H1 (cell line): ENCODE measurements around the gene SBK1. TPM values are rescaled to one million over a fixed set of nuclear protein-coding genes. Genes with fewer than 3 reads are reported as not detected.

Experiments used
- ASH2L ChIP-seq: fragments of 200-600, 300-600 bp; sonication (generic); IDR thresholded peaks from one replicate; pipeline ENCODE4 v1.7.1; 2017; ENCODE audit warnings: low read length
- ATF2 ChIP-seq: IDR thresholded peaks from 2 replicates; pipeline ENCODE4 v1.6.1; 2012; ENCODE audit warnings: low read length, inconsistent platforms
- BACH1 ChIP-seq: IDR thresholded peaks from 2 replicates; pipeline ENCODE4 v1.6.1; 2012; ENCODE audit warnings: low read length, improper control_type of control experiment
- CBX5 ChIP-seq: fragments of 300-800, 300-1000 bp; sonication (generic); IDR thresholded peaks from 2 replicates; pipeline ENCODE4 v1.7.1; 2016; ENCODE audit warnings: antibody characterized with exemption, low read length, low read depth
- CBX8 ChIP-seq: fragments of 300-800, 300-1000 bp; sonication (generic); IDR thresholded peaks from 2 replicates; pipeline ENCODE4 v1.7.1; 2016; ENCODE audit warnings: low read depth, low read length, borderline replicate concordance
- CHD1 ChIP-seq: IDR thresholded peaks from 2 replicates; pipeline ENCODE4 v1.6.1; 2012; ENCODE audit warnings: low read depth, low read length, improper control_type of control experiment
- CREB1 ChIP-seq: IDR thresholded peaks from 2 replicates; pipeline ENCODE4 v1.6.1; 2012; ENCODE audit warnings: inconsistent platforms
- GTF2F1 ChIP-seq: IDR thresholded peaks from 2 replicates; pipeline ENCODE4 v1.6.1; 2012; ENCODE audit warnings: low read depth, low read length, improper control_type of control experiment, borderline replicate concordance
- KDM4A ChIP-seq: IDR thresholded peaks from one replicate; pipeline ENCODE4 v1.7.1; 2012; ENCODE audit warnings: low read depth, mild to moderate bottlenecking, moderate library complexity, low read length, inconsistent platforms; ENCODE audit not compliant: severe bottlenecking
- POU5F1 ChIP-seq: IDR thresholded peaks from 2 replicates; pipeline ENCODE4 v1.6.1; 2011; ENCODE audit warnings: low read depth, mild to moderate bottlenecking, low read length, moderate library complexity
- SAP30 ChIP-seq: fragments of 300-600 bp; sonication (generic); IDR thresholded peaks from 2 replicates; pipeline ENCODE4 v1.7.1; 2012; ENCODE audit warnings: low read length, moderate library complexity, mild to moderate bottlenecking, inconsistent platforms; ENCODE audit not compliant: insufficient read depth, insufficient replicate concordance
- SIX5 ChIP-seq: IDR thresholded peaks from 2 replicates; pipeline ENCODE4 v1.6.1; 2011; ENCODE audit warnings: mild to moderate bottlenecking, low read depth, low read length
- SP1 ChIP-seq: IDR thresholded peaks from 2 replicates; pipeline ENCODE4 v1.6.1; 2011; ENCODE audit warnings: low read depth, low read length
- SRF ChIP-seq: IDR thresholded peaks from 2 replicates; pipeline ENCODE4 v1.6.1; 2011; ENCODE audit warnings: mild to moderate bottlenecking, low read depth, low read length, moderate library complexity
- SUZ12 ChIP-seq: fragments of 200-600 bp; sonication (generic); IDR thresholded peaks from 2 replicates; pipeline ENCODE4 v1.6.1; 2012; ENCODE audit warnings: mild to moderate bottlenecking, inconsistent platforms, low read length, moderate library complexity, mixed read lengths
- TBP ChIP-seq: IDR thresholded peaks from 2 replicates; pipeline ENCODE4 v1.6.1; 2011; ENCODE audit warnings: low read depth, low read length, improper control_type of control experiment
- TEAD4 ChIP-seq: IDR thresholded peaks from 2 replicates; pipeline ENCODE4 v1.6.1; 2012; ENCODE audit warnings: low read depth, low read length, inconsistent platforms, mixed read lengths
- USF2 ChIP-seq: IDR thresholded peaks from 2 replicates; pipeline ENCODE4 v1.6.1; 2011; ENCODE audit warnings: low read length, improper control_type of control experiment
- YY1 ChIP-seq: IDR thresholded peaks from 2 replicates; pipeline ENCODE4 v1.6.1; 2011; ENCODE audit warnings: low read depth, mild to moderate bottlenecking, low read length
- ZNF274 ChIP-seq: IDR thresholded peaks from 2 replicates; pipeline ENCODE4 v1.7.0; 2012; ENCODE audit warnings: low read length, borderline replicate concordance; ENCODE audit errors: extremely low read depth
- polyA plus RNA-seq, 7 experiments: library from polyadenylated mRNA; depleted of rRNA in 3 of 7; stranded (reverse) in 5 of 7; unstranded in 2 of 7; fragments of >200 nt in 5 of 7; fragments of 200-250 nt in 2 of 7; gene quantifications; 1 replicate in 5 of 7; 2 replicates in 1 of 7; 4 replicates in 1 of 7; pipeline versions ENCODE4 v1.2.1 to v1.2.3, GENCODE V29; 2011 to 2013; ENCODE audit warnings: missing spikeins in 2 of 7, mixed read lengths in 2 of 7
- total RNA-seq: library from RNA; stranded (reverse); fragmentation: NEBNext Ultra II Directional; extraction: Animal tissue kit (Norgen Biotek cat#: 25700); gene quantifications from 2 replicates; pipeline ENCODE4 v1.2.1, GENCODE V29; 2021
- TF ChIP-seq, protein P1 (sequence below): IDR thresholded peaks from 2 replicates; pipeline ENCODE4 v1.6.1; 2012; ENCODE audit warnings: inconsistent platforms

SBK1 gene
- total and polyA plus RNA-seq, 2 of the 8 experiments (the other 6 are each of a cell fraction or from before 2014, with no cell fraction given): 18.2 to 73.9 TPM

- TF ChIP-seq CHD1: no peak
- no peak for TF ChIP-seq SUZ12
- TF ChIP-seq ZNF274: no peak
- no peak for TF ChIP-seq CBX5
- no peak for TF ChIP-seq SAP30
- TF ChIP-seq ASH2L: peak; percentile 86
- TF ChIP-seq TBP: no peak
- TF ChIP-seq TEAD4: peak; percentile 68
- no peak for TF ChIP-seq USF2
- TF ChIP-seq, protein P1, sequence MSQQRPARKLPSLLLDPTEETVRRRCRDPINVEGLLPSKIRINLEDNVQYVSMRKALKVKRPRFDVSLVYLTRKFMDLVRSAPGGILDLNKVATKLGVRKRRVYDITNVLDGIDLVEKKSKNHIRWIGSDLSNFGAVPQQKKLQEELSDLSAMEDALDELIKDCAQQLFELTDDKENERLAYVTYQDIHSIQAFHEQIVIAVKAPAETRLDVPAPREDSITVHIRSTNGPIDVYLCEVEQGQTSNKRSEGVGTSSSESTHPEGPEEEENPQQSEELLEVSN: peak; percentile 64
- TF ChIP-seq POU5F1: no peak
- TF ChIP-seq SIX5: no peak
- TF ChIP-seq SRF: no peak
- peak; percentile 57 for TF ChIP-seq KDM4A
- no peak for TF ChIP-seq ATF2
- TF ChIP-seq CREB1: peak; percentile 41; the same call in 1 of the 2 replicates
- no peak for TF ChIP-seq SP1
- no peak for TF ChIP-seq GTF2F1
- TF ChIP-seq CBX8: no peak
- TF ChIP-seq BACH1: no peak
- no peak for TF ChIP-seq YY1
Measured at GRCh38 chr16:28277537-28278388, 14.6 kb upstream of the SBK1 start (continued).
